K562 (cell line): ENCODE data around the gene LGI4. TPM values are rescaled to one million over a fixed set of nuclear protein-coding genes. Genes with fewer than 3 reads are reported as not detected.

Source experiments
- ATF6 ChIP-seq: sonication (generic); formaldehyde crosslinking; IDR thresholded peaks from 2 replicates; pipeline ENCODE4 v1.4.0; 2020; ENCODE audit warnings: mild to moderate bottlenecking, missing genetic modification reagents
- ELF4 ChIP-seq: fragments of 450-650 bp; formaldehyde crosslinking; IDR thresholded peaks from 2 replicates; pipeline ENCODE4 v1.4.0; 2022; ENCODE audit warnings: missing genetic modification characterization
- FOXP1 ChIP-seq: sonication (generic); formaldehyde crosslinking; IDR thresholded peaks from 2 replicates; pipeline ENCODE4 v1.8.0; 2022; ENCODE audit warnings: mild to moderate bottlenecking, missing genetic modification reagents
- GATA2 ChIP-seq: sonication (generic); formaldehyde crosslinking; IDR thresholded peaks from 2 replicates; pipeline ENCODE4 v1.4.0; 2020; ENCODE audit warnings: mild to moderate bottlenecking, missing genetic modification reagents
- HCFC1 ChIP-seq: IDR thresholded peaks from 2 replicates; pipeline ENCODE4 v1.6.1; 2012; ENCODE audit warnings: low read depth, low read length, improper control_type of control experiment
- HDGF ChIP-seq: fragments of 450-650 bp; IDR thresholded peaks from 2 replicates; pipeline ENCODE4 v1.6.1; 2016
- HMGN3 ChIP-seq: IDR thresholded peaks from 2 replicates; pipeline ENCODE4 v1.6.1; 2011; ENCODE audit warnings: borderline replicate concordance, low read depth, mild to moderate bottlenecking, mixed read lengths, low read length; ENCODE audit not compliant: insufficient read length; ENCODE audit errors: extremely low read depth
- LEF1 ChIP-seq: fragments of 450-650 bp; IDR thresholded peaks from 2 replicates; pipeline ENCODE4 v1.6.1; 2016; ENCODE audit warnings: mild to moderate bottlenecking
- MAFK ChIP-seq: IDR thresholded peaks from 2 replicates; pipeline ENCODE4 v1.6.1; 2011; ENCODE audit warnings: low read length, improper control_type of control experiment
- NCOA1 ChIP-seq: fragments of 450-650 bp; IDR thresholded peaks from 2 replicates; pipeline ENCODE4 v1.6.1; 2016; ENCODE audit warnings: low read depth
- PTBP1 ChIP-seq: fragments of 200-400 bp; formaldehyde crosslinking; IDR thresholded peaks from 2 replicates; pipeline ENCODE4 v1.6.1; 2017; ENCODE audit warnings: low read depth, low read length
- PYGO2 ChIP-seq: fragments of 450-650 bp; IDR thresholded peaks from 2 replicates; pipeline ENCODE4 v1.6.1; 2016; ENCODE audit warnings: mild to moderate bottlenecking, missing genetic modification characterization, moderate library complexity, missing compliant biosample characterization
- RUNX1 ChIP-seq: sonication (generic); IDR thresholded peaks from 2 replicates; pipeline ENCODE4 v1.6.1; 2016; ENCODE audit warnings: antibody characterized with exemption, low read depth
- SAP30 ChIP-seq: fragments of 200-600 bp; sonication (generic); IDR thresholded peaks from 2 replicates; pipeline ENCODE4 v1.6.1; 2012; ENCODE audit warnings: borderline replicate concordance, low read depth, mild to moderate bottlenecking, moderate library complexity, low read length, control low read depth, inconsistent platforms; ENCODE audit not compliant: insufficient read depth, poor library complexity, severe bottlenecking
- SMARCA4 ChIP-seq: fragments of 450-650 bp; IDR thresholded peaks from 2 replicates; pipeline ENCODE4 v1.6.1; 2016
- SMARCC2 ChIP-seq: fragments of 450-650 bp; IDR thresholded peaks from 2 replicates; pipeline ENCODE4 v1.6.1; 2017; ENCODE audit warnings: antibody characterized with exemption, moderate library complexity, mild to moderate bottlenecking, low read depth
- STAT5A ChIP-seq: IDR thresholded peaks from 2 replicates; pipeline ENCODE4 v1.6.1; 2012; ENCODE audit warnings: low read length, inconsistent platforms, borderline replicate concordance
- TCF15 ChIP-seq: fragments of 250-450 bp; sonication (Bioruptor Pico); IDR thresholded peaks from 2 replicates; pipeline ENCODE4 v1.8.0; 2022; ENCODE audit warnings: moderate library complexity, mild to moderate bottlenecking, inconsistent platforms
- VEZF1 ChIP-seq: fragments of 200-800 bp; sonication (Bioruptor generic); IDR thresholded peaks from 2 replicates; pipeline ENCODE4 v1.6.1; 2017; ENCODE audit warnings: missing genetic modification characterization, missing compliant biosample characterization
- ZFX ChIP-seq: sonication (generic); formaldehyde crosslinking; IDR thresholded peaks from 2 replicates; pipeline ENCODE4 v1.8.0; 2022; ENCODE audit warnings: mild to moderate bottlenecking, missing genetic modification reagents, moderate library complexity
- ZKSCAN1 ChIP-seq: fragments of 150-350 bp; IDR thresholded peaks from 2 replicates; pipeline ENCODE4 v1.6.1; 2016; ENCODE audit warnings: low read depth, low read length
- ZNF408 ChIP-seq: fragments of 250-450 bp; sonication (Bioruptor Pico); IDR thresholded peaks from 2 replicates; pipeline ENCODE4 v1.4.0; 2020; ENCODE audit warnings: low read depth, mild to moderate bottlenecking, moderate library complexity
- ZNF512 ChIP-seq: IDR thresholded peaks from 2 replicates; pipeline ENCODE4 v1.6.1; 2016; ENCODE audit warnings: missing genetic modification characterization, missing compliant biosample characterization
- ZNF830 ChIP-seq: fragments of 250-450 bp; sonication (Bioruptor Pico); IDR thresholded peaks from 2 replicates; pipeline ENCODE4 v1.5.0; 2021; ENCODE audit warnings: mild to moderate bottlenecking
- polyA plus RNA-seq, 8 experiments: library from polyadenylated mRNA; depleted of rRNA in 4 of 8; stranded (reverse) in 5 of 8; unstranded in 3 of 8; fragments of >200 nt; fragmentation: Nextera tagmentation in 2 of 8; fragmentation: Illumina TruSeq in 1 of 8; extraction: Ambion mirVana in 2 of 8; extraction: Trizol in 1 of 8; gene quantifications; 2 replicates each; pipeline versions ENCODE4 v1.2.1 to v1.2.3, GENCODE V29; 2011 to 2014; ENCODE audit warnings: inconsistent platforms in 1 of 8, missing spikeins in 1 of 8
- total RNA-seq, 7 experiments: library from RNA; depleted of rRNA in 6 of 7; stranded (reverse); fragments of >200 nt in 6 of 7; fragmentation: Illumina TruSeq in 2 of 7; extraction: Trizol in 2 of 7; gene quantifications; 2 replicates each; pipeline versions ENCODE4 v1.2.1 to v1.2.3, GENCODE V29; 2011 to 2021; ENCODE audit warnings: low replicate concordance in 1 of 7

The LGI4 gene
- total and polyA plus RNA-seq, 9 of the 15 experiments (the other 6 are each of a cell fraction or from before 2014, with no cell fraction given): 0.14 to 0.30 (median 0.24) TPM; not detected in 4

GRCh38 chr19:35140962-35141836 is 6.3 kb upstream of the LGI4 start (continued):
- TF ChIP-seq ATF6 (CRISPR knock-in tag) (no peak), STAT5A (no peak), ZNF408 (CRISPR knock-in tag) (no peak), SMARCC2 (no peak), NCOA1 (0 out of 2 replicates have a peak, but pooled peaks have one; percentile 39), LEF1 (no peak), MAFK (no peak), PTBP1 (0 out of 2 replicates have a peak, but pooled peaks have one; percentile 15), ELF4 (CRISPR knock-in tag) (peak; percentile 75; the same call in 1 of the 2 replicates), HCFC1 (no peak), VEZF1 (CRISPR knock-in tag) (peak; percentile 95), SMARCA4 (no peak), ZNF512 (tag) (no peak), RUNX1 (no peak), ZKSCAN1 (peak; percentile 99), FOXP1 (CRISPR knock-in tag) (0 out of 2 replicates have a peak, but pooled peaks have one; percentile 36), PYGO2 (no peak), ZFX (CRISPR knock-in tag) (no peak), SAP30 (no peak), GATA2 (no peak), HMGN3 (no peak), HDGF (0 out of 2 replicates have a peak, but pooled peaks have one; percentile 43), ZNF830 (CRISPR knock-in tag) (no peak), TCF15 (CRISPR knock-in tag) (no peak)
